C4-2B (cell line): ENCODE data around the gene DNAJC13.

ENCODE experiments used
- H3K27ac ChIP-seq: fragments of 450-650 bp; 2 replicates; pipeline ENCODE4 v1.5.1; 2017
- CTCF ChIP-seq: fragments of 450-650 bp; conservative IDR thresholded peaks from 2 replicates; pipeline ENCODE4 v1.5.1; 2017; ENCODE audit warnings: mild to moderate bottlenecking
- ZFX ChIP-seq: fragments of 450-650 bp; IDR thresholded peaks from 2 replicates; pipeline ENCODE4 v1.6.1; 2017

DNAJC13 gene

GRCh38 chr3:132433121-132433520 is 15.8 kb downstream of the DNAJC13 start:
- H3K27ac ChIP-seq: no peak overlapping the region
- TF ChIP-seq CTCF: no peak

GRCh38 chr3:132435224-132435910 is 18.1 kb downstream of the DNAJC13 start:
- H3K27ac ChIP-seq: no peak overlapping the region
- TF ChIP-seq ZFX: no peak
- no peak for TF ChIP-seq CTCF

GRCh38 chr3:132435911-132436425 is 18.7 kb downstream of the DNAJC13 start:
- TF ChIP-seq CTCF (no peak), ZFX (no peak)
- no peak overlapping the region for H3K27ac ChIP-seq

- H3K27ac ChIP-seq: no peak overlapping the region
- TF ChIP-seq CTCF (no peak), ZFX (no peak)
Observed at GRCh38 chr3:132443421-132443820, 26.1 kb downstream of the DNAJC13 start.

GRCh38 chr3:132444383-132444782 is 27.1 kb downstream of the DNAJC13 start:
- H3K27ac ChIP-seq: no peak overlapping the region

GRCh38 chr3:132445817-132446216 is 28.5 kb downstream of the DNAJC13 start:
- no peak overlapping the region for H3K27ac ChIP-seq
- no peak for TF ChIP-seq CTCF
- no peak for TF ChIP-seq ZFX

More at GRCh38 chr3:132444383-132444782, 27.1 kb downstream of the DNAJC13 start:
- no peak for TF ChIP-seq ZFX
- no peak for TF ChIP-seq CTCF

- H3K27ac ChIP-seq: no peak overlapping the region
- TF ChIP-seq CTCF (no peak), ZFX (no peak)
Observed at GRCh38 chr3:132448216-132448961, 31.1 kb downstream of the DNAJC13 start.
